Measurements from ENCODE around the gene DDX43.
A peak's percentile ranks its signal among the peaks of the same experiment; 100 is the strongest.

The DDX43 gene

DNA sequence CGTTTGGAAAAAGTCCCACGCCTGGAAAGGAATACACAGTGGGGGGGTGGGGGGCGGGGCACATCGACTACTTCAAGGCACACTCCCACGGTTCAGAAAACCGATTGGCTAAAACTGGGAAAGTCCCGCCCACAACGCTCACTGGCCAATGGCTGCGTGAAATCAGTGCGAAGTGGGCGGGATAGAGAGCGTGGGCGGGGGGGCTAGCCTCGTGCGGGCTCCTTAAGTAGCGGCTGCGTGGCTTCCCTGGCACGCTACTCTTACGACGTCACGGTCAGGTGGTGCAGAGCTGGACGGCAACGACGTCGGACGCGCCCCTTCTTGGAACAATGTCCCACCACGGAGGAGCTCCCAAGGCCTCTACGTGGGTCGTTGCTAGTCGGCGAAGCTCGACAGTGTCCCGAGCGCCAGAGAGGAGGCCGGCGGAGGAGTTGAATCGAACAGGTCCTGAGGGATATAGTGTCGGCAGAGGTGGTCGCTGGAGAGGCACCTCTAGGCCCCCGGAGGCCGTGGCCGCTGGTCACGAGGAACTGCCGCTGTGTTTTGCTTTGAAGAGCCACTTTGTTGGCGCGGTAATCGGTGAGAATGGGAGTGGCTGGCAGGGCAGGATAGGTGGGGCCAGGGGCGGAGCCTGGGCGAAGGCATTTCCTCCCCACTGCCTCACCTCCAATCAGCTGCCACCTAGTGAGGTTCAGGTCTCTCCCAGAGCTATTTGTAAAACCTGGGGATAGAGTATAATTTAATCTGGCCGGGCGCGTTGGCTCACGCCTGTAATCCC, at the start of gene DDX43:
Gene DDX43 (plus strand): TSS at position 252 of the 778 bp plus-strand sequence. CDS start 78 bp downstream, at position 330.
- Mint-ChIP-seq H3K27ac (peak within 1 kb of the TSS; percentile 98), H3K4me1 (peaks cover 3% of the 10 kb centered on the region), H3K9me3 (no peaks in the 10 kb centered on the region), H3K36me3 (no peaks in the 10 kb centered on the region), H3K4me3 (peak within 1 kb of the TSS; percentile 89), H3K27me3 (no peaks in the 10 kb centered on the region)
- ATAC-seq (ENCODE audit: low read depth) (peak; percentile 89), DNase-seq (ENCODE audit: low spot score in 2 of 2) (peak; percentile 57 to 58)

DNA sequence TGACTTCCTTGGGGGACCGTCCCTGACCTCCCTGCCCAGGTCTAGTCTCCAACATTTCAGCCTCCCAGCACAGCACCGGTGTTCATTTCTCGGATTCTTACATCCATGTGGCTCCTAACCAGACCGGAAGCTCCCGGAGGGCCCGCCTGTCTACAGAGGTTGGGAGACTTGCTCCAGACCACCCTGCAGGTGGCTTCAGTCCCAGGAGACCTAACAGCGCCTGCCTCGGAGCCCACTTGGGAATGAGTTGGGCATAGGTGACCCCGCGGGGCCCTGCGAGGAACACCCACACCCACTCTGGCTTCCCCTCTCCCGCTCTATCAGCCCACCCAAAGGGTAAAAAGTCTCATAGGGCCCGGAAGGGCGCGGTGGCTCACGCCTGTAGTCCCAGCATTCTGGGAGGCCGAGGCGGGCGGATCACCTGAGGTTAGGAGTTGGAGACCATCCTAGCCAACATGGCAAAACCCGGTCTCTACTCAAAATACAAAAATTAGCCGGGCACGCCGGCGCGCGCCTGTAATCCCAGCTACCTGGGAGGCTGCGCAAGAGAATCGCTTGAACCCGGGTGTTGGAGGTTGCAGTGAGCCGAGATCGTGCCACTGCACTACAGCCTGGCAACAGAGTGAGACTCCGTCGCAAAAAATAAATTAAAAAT, 46.0 kb upstream of the DDX43 start:
- Mint-ChIP-seq H3K27ac (no peak overlapping the region), H3K4me3 (no peak overlapping the region), H3K4me1 (no peaks in the 10 kb centered on the region), H3K36me3 (no peaks in the 10 kb centered on the region), H3K27me3 (peaks cover 13% of the 10 kb centered on the region), H3K9me3 (no peaks in the 10 kb centered on the region)
- no peak for ATAC-seq (ENCODE audit: low read depth)
- no peak for DNase-seq (ENCODE audit: low spot score in 2 of 2)

DNA sequence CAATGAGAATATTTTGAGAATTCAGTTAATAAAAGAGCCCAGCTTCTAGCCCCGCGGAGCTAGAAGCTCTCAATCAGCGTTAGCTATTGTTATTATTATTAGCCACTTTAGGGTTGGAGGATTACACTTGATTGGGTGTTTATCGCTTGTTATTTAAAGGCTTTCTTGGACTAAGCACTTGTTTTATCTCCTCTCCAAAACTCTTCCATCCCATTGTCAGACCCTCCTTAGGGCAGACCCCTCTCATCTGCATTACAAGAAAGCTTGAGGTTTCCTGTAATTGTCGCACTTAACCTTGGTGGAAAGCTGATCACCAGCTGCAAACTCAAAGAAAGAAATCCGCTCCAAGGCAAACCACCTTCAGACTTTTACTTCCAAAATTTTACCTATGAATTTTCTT, 45.3 kb upstream of the DDX43 start:
- Mint-ChIP-seq H3K36me3 (no peaks in the 10 kb centered on the region), H3K4me1 (no peaks in the 10 kb centered on the region), H3K27me3 (peaks cover 13% of the 10 kb centered on the region), H3K4me3 (no peak overlapping the region), H3K27ac (no peak overlapping the region), H3K9me3 (no peaks in the 10 kb centered on the region)
- ATAC-seq (ENCODE audit: low read depth) = no peak
- no peak for DNase-seq (ENCODE audit: low spot score in 2 of 2)

DNA sequence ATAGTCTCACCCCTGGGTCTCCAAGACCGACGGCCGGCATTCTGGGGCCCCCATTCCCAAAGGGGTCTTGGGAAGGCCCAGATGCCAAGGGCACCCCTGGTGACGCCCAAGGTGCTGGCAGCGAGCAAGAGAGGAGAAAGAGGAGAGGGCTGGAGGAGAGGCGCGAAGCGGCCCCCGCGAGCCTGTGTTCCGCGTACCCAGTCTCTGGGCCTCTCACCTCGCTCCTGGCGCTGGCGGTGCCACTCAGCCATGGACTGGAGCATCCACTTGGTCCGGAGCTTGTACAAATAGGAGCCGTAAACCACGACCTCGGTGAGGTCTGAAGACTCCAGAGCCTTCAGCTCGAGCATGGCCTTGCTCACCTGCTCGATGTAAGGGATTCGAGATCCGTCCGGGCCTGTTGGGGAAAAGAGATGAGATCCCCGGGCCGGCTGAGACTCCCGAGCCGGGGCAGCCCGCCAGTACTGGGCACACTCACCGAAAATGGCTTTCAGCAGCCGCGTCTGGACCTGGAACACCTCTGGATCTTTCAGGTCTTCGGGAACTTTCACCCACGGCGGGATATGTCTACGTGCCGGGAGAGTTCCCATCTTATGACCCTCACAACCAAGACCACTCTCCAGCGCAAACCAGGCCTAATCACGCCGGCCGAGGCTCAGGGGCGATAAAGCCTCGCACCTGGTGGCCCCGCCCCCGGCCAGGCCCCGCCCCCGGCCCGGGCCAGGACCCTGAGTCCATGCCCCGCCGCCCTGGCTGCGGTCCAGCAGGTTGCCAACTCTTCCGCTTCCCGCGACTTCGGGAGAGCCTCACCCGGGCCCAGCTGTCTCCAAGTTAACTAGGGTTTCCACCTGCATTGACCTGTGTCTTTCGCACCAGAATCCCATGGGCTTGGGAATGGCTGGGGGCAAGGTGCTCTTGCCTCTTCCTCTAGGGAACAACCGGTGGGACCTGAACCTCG, 40.7 kb upstream of the DDX43 start, which contains the start of gene DPPA5:
Gene DPPA5 (minus strand): TSS at position 641 of the 958 bp plus-strand sequence. CDS start 51 bp downstream, at position 590.
- Mint-ChIP-seq H3K9me3 (no peaks in the 10 kb centered on the region), H3K27me3 (peaks cover 15% of the 10 kb centered on the region), H3K4me1 (no peaks in the 10 kb centered on the region), H3K4me3 (no peak within 1 kb of the TSS), H3K27ac (no peak within 1 kb of the TSS), H3K36me3 (no peaks in the 10 kb centered on the region)
- ATAC-seq (ENCODE audit: low read depth) (no peak), DNase-seq (ENCODE audit: low spot score in 2 of 2) (no peak)

DNA sequence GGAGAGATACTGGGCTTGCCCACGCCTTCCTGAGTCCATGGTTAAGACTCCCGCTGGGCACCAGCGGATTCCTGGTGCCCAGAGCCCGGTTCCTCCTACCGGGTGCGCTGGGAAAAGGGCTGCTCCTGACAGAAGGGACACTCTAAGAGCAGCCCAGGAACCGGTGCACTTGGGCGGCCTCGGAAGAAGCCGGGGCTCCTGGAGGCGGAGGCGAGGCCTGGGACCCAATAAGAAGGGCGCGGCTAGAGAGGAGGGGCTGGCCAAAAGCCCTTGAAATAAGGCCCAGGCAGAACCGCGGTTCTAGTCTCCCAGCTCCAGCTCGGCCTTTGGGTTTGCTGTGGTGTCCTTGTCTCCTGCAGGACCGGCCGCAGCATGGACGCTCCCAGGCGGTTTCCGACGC, 32.3 kb upstream of the DDX43 start, which contains the start of gene KHDC3L:
Gene KHDC3L (plus strand): TSS at position 301 of the 400 bp plus-strand sequence. CDS start 72 bp downstream, at position 373.
- no peaks in the 10 kb centered on the region for H3K9me3 Mint-ChIP-seq
- DNase-seq (ENCODE audit: low spot score in 2 of 2) (no peak), ATAC-seq (ENCODE audit: low read depth) (no peak)
- no peaks in the 10 kb centered on the region for H3K4me1 Mint-ChIP-seq
- H3K4me3 Mint-ChIP-seq = no peak within 1 kb of the TSS
- peaks cover 8% of the 10 kb centered on the region for H3K27me3 Mint-ChIP-seq
- no peaks in the 10 kb centered on the region for H3K36me3 Mint-ChIP-seq
- H3K27ac Mint-ChIP-seq = no peak within 1 kb of the TSS

DNA sequence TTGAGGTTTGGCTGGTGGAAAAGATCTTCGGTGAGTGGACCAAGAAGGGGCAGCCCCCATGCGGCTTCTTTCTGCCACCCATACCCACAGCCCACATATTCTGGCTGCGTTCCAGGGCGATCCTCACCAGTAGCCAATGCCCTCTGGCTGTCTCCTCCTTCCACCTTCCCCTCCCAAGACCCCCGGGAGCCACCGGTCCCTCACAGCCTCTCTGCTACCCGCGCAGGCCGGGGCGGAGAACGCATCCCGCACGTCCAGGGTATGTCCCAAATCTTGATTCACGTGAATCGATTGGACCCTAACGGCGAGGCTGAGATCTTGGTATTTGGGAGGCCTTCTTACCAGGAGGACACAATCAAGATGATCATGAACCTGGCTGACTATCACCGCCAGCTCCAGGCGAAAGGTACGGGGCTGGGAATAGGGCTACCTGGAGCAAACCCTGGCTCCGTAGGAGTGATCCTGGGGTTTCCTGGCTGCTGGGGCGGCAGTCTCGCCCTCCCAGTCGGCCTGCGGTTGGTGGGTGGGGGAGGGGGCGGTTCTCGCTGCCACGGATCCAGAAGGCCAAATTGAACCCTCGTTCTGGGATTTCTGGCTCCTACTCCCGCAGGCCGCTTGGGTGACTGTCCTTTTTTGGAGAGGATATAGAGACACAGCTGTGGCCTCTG, 31.6 kb upstream of the DDX43 start:
- peaks cover 7% of the 10 kb centered on the region for H3K27me3 Mint-ChIP-seq
- H3K9me3 Mint-ChIP-seq = no peaks in the 10 kb centered on the region
- DNase-seq (ENCODE audit: low spot score in 2 of 2) (no peak), ATAC-seq (ENCODE audit: low read depth) (no peak)
- H3K36me3 Mint-ChIP-seq = no peaks in the 10 kb centered on the region
- H3K4me3 Mint-ChIP-seq = no peak overlapping the region
- H3K4me1 Mint-ChIP-seq = no peaks in the 10 kb centered on the region
- H3K27ac Mint-ChIP-seq = no peak overlapping the region

DNA sequence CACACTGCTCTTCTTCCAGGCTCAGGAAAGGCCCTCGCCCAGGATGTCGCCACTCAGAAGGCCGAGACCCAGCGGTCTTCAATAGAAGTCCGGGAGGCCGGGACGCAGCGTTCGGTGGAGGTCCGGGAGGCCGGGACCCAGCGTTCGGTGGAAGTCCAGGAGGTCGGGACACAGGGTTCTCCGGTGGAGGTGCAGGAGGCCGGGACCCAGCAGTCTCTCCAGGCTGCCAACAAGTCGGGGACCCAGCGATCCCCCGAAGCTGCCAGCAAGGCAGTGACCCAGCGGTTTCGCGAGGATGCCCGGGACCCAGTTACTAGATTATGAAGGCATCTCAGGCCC, 31.1 kb upstream of the DDX43 start:
- H3K36me3 Mint-ChIP-seq = no peaks in the 10 kb centered on the region
- no peak for DNase-seq (ENCODE audit: low spot score in 2 of 2)
- no peak overlapping the region for H3K27ac Mint-ChIP-seq
- no peaks in the 10 kb centered on the region for H3K4me1 Mint-ChIP-seq
- H3K27me3 Mint-ChIP-seq = peaks cover 4% of the 10 kb centered on the region
- ATAC-seq (ENCODE audit: low read depth) = no peak
- H3K4me3 Mint-ChIP-seq = no peak overlapping the region
- H3K9me3 Mint-ChIP-seq = no peaks in the 10 kb centered on the region

DNA sequence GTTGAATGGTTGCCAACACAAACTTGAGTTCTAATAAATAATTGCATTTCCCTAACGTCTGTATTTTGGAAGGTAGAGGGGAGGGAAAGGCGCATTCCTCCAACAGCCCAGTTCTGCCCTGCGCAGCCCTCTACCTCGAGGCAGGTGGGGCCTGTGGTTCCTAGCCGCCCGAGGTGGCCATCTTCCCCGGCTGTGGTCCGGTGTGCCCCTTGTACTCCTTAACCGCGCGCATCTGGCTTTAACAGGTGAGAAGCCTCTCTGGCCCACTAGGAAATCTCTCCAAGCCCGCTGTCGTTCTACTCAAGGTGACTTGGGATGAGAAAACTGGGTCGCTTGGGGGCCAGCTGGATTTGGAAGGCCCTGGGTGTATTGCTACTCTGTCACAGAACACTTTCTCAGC, 30.5 kb upstream of the DDX43 start:
- Mint-ChIP-seq H3K4me3 (no peak overlapping the region), H3K9me3 (no peaks in the 10 kb centered on the region), H3K4me1 (no peaks in the 10 kb centered on the region), H3K27ac (no peak overlapping the region), H3K36me3 (no peaks in the 10 kb centered on the region), H3K27me3 (peaks cover 4% of the 10 kb centered on the region)
- DNase-seq (ENCODE audit: low spot score in 2 of 2) (no peak), ATAC-seq (ENCODE audit: low read depth) (no peak)

DNA sequence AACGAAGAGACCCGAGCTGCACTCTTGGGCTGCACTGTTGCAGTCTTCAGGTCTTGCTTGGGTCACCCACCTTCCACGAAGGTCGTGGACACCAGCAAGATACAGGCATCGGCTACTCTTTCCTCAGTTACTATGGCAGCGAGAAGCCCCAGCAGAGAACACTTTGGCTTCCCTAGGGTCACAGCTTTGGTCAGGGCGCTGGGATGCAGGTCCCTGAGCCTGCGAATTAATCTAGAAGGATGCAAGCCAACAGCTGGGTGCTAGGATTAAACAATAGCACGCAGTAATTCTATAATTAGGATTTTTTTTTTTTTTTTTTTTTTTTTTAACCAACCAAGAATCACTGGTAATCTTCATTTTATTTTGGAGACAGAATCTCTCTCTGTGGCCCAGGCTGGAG, 30.1 kb upstream of the DDX43 start:
- ATAC-seq (ENCODE audit: low read depth) = no peak
- no peak for DNase-seq (ENCODE audit: low spot score in 2 of 2)
- H3K36me3 Mint-ChIP-seq = no peaks in the 10 kb centered on the region
- H3K4me1 Mint-ChIP-seq = no peaks in the 10 kb centered on the region
- peaks cover 3% of the 10 kb centered on the region for H3K27me3 Mint-ChIP-seq
- no peak overlapping the region for H3K4me3 Mint-ChIP-seq
- H3K9me3 Mint-ChIP-seq = no peaks in the 10 kb centered on the region
- H3K27ac Mint-ChIP-seq = no peak overlapping the region

DNA sequence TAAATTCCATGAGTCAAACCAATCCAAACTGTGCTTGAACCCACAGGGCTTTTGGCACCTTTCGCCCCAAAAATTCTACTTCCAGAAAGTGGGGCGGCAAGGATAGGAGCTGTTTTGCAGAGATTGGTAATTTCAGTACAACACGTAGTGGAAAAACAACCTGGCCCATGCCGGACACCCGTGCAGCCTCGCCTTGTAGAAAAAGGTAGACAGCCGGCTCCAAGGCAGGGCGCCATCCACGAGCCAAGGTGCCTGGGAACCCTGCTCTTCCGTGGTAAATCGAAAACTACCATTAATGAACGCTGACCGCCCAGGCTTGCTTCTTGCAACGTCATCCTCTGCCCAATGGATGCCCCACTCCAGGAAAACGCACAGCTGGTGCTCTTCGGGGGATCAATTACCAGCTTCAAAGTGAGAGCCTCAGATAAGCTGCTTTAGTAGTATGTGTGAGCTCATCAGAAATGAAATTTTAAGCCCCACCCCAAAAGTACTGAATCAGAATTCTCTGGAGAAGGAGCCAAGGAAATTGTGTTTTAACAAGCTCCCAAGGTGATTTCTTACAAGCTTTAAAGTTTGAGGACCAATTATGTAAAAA, 26.8 kb upstream of the DDX43 start:
- no peak overlapping the region for H3K27ac Mint-ChIP-seq
- ATAC-seq (ENCODE audit: low read depth) (no peak), DNase-seq (ENCODE audit: low spot score in 2 of 2) (no peak)
- peaks cover 3% of the 10 kb centered on the region for H3K27me3 Mint-ChIP-seq
- no peaks in the 10 kb centered on the region for H3K4me1 Mint-ChIP-seq
- H3K4me3 Mint-ChIP-seq = no peak overlapping the region
- no peaks in the 10 kb centered on the region for H3K36me3 Mint-ChIP-seq
- peaks cover 1% of the 10 kb centered on the region for H3K9me3 Mint-ChIP-seq

DNA sequence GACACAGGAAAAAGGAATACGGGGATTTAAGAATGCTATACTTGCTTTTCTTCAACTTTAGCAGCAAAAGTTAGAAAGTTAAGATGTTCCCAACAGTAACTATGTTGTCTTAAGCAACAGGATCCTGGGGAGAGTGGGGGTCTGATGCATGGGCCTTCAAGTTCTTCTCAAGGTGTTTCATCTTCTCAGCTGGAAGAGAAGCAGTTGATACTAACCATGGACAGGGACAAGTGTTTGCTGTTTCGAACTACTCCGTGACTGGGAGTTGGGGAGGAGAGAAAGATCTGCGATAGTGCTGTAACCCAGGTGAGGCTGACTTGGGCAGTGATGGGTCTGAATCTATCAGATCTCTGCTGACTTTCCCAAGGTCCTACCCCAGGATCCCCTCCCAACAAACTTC, 26.0 kb upstream of the DDX43 start:
- Mint-ChIP-seq H3K27me3 (peaks cover 3% of the 10 kb centered on the region), H3K27ac (no peak overlapping the region), H3K36me3 (no peaks in the 10 kb centered on the region), H3K4me1 (no peaks in the 10 kb centered on the region), H3K4me3 (no peak overlapping the region), H3K9me3 (peaks cover 1% of the 10 kb centered on the region)
- DNase-seq (ENCODE audit: low spot score in 2 of 2) = no peak
- ATAC-seq (ENCODE audit: low read depth) = no peak

DNA sequence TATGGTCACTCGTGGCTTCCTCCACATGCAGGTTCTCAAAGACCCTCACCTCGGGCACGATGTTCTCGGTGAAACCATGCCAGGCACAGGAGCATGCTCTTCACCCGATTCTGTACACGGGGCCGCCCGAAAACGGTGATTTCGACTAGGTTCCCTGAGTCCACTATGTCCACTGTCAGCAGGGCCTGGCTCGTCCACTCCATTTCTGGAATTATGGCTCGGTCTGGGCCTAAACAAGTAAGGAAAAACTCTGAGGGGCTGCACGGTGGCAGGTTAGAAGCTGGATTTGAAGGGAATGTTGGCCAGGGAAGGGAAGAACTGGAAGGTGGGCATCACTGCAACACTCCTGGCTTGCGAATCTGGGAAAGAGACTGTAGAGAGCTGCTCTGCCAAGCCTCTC, 25.5 kb upstream of the DDX43 start:
- H3K4me1 Mint-ChIP-seq = no peaks in the 10 kb centered on the region
- no peak overlapping the region for H3K27ac Mint-ChIP-seq
- ATAC-seq (ENCODE audit: low read depth) (no peak), DNase-seq (ENCODE audit: low spot score in 2 of 2) (no peak)
- H3K4me3 Mint-ChIP-seq = no peak overlapping the region
- no peaks in the 10 kb centered on the region for H3K36me3 Mint-ChIP-seq
- peaks cover 1% of the 10 kb centered on the region for H3K9me3 Mint-ChIP-seq
- peaks cover 3% of the 10 kb centered on the region for H3K27me3 Mint-ChIP-seq

DNA sequence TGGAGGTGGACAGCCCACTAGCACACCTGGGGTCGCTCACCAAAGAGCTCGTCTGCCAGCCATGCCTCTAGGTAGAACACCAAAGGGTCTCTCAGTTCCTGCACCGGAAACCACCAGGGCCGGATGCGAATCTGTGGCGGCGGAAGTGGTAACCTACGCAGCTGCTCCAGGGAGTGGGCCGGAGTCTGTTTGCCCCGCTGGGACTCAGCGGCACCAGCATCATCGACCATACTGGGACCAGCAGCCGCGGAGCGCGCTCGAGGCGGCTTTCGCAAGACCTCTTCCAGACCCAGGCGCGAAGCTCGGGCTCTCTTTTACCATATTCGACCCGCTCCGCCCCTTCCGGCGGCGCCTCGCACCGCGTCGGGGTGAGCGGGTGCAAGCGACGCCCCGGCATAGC, 25.1 kb upstream of the DDX43 start, which contains the start of gene OOEP:
Gene OOEP (minus strand): TSS at position 335 of the 400 bp plus-strand sequence. CDS start 105 bp downstream, at position 230.
- ATAC-seq (ENCODE audit: low read depth) (no peak), DNase-seq (ENCODE audit: low spot score in 2 of 2) (no peak)
- no peak within 1 kb of the TSS for H3K27ac Mint-ChIP-seq
- H3K4me3 Mint-ChIP-seq = no peak within 1 kb of the TSS
- H3K27me3 Mint-ChIP-seq = peaks cover 3% of the 10 kb centered on the region
- H3K9me3 Mint-ChIP-seq = peaks cover 1% of the 10 kb centered on the region
- no peaks in the 10 kb centered on the region for H3K36me3 Mint-ChIP-seq
- H3K4me1 Mint-ChIP-seq = no peaks in the 10 kb centered on the region

All from memory B cell (primary cell).